GM18858 (cell line): ENCODE data around the gene TRAF3.
"Not testable (repeated sequence)": the region's sequence is repeated elsewhere in the genome, so short reads cannot be mapped to it uniquely, and the experiment has no call there.

Source experiments
- ATAC-seq: cut with Tn5 transposase; IDR thresholded peaks from one replicate; pipeline ENCODE4 v1.9.1; 2021; ENCODE audit not compliant: unreplicated experiment

TRAF3 gene

GRCh38 chr14:102918438-102918837 lies 141.2 kb downstream of the TRAF3 start:
- no peak for ATAC-seq

GRCh38 chr14:102920273-102920997 lies 143.2 kb downstream of the TRAF3 start:
- no peak for ATAC-seq

- ATAC-seq, result no peak
Observed at GRCh38 chr14:102920998-102921304, 143.7 kb downstream of the TRAF3 start.

- ATAC-seq, result no peak
Observed at GRCh38 chr14:102922490-102923200, 145.4 kb downstream of the TRAF3 start, which contains the start of gene AMN. TSS of gene AMN (plus strand) at chr14:102922663. CDS start at chr14:102922689, 26 bp downstream.

GRCh38 chr14:102923201-102923924 lies 146.1 kb downstream of the TRAF3 start:
- ATAC-seq, result no peak

GRCh38 chr14:102923925-102924486 lies 146.8 kb downstream of the TRAF3 start:
- ATAC-seq, result no peak

GRCh38 chr14:102924632-102925588 lies 147.7 kb downstream of the TRAF3 start:
- no peak for ATAC-seq

GRCh38 chr14:102925646-102926045 lies 148.4 kb downstream of the TRAF3 start:
- ATAC-seq, result no peak

- ATAC-seq, result no peak
Observed at GRCh38 chr14:102926104-102926503, 148.9 kb downstream of the TRAF3 start.

- not testable (repeated sequence) for ATAC-seq
Observed at GRCh38 chr14:102926840-102927239, 149.6 kb downstream of the TRAF3 start.

- ATAC-seq, result no peak
Observed at GRCh38 chr14:102927346-102927877, 150.2 kb downstream of the TRAF3 start.

- ATAC-seq, result no peak
Observed at GRCh38 chr14:102927878-102928411, 150.7 kb downstream of the TRAF3 start.

GRCh38 chr14:102928412-102929240 lies 151.4 kb downstream of the TRAF3 start:
- no peak for ATAC-seq

GRCh38 chr14:102929241-102930137 lies 152.2 kb downstream of the TRAF3 start:
- ATAC-seq, result no peak

GRCh38 chr14:102930138-102930752 lies 153.0 kb downstream of the TRAF3 start:
- ATAC-seq, result no peak

- ATAC-seq, result no peak
Observed at GRCh38 chr14:102930753-102931579, 153.7 kb downstream of the TRAF3 start.
